C4-2B (cell line): ENCODE results near the gene MYD88.

Experiments used
- ZFX ChIP-seq: fragments of 450-650 bp; IDR thresholded peaks from 2 replicates; pipeline ENCODE4 v1.6.1; 2017
- TF ChIP-seq, protein P1 (sequence below): fragments of 450-650 bp; conservative IDR thresholded peaks from 2 replicates; pipeline ENCODE4 v1.5.1; 2017; ENCODE audit warnings: mild to moderate bottlenecking

DNA sequence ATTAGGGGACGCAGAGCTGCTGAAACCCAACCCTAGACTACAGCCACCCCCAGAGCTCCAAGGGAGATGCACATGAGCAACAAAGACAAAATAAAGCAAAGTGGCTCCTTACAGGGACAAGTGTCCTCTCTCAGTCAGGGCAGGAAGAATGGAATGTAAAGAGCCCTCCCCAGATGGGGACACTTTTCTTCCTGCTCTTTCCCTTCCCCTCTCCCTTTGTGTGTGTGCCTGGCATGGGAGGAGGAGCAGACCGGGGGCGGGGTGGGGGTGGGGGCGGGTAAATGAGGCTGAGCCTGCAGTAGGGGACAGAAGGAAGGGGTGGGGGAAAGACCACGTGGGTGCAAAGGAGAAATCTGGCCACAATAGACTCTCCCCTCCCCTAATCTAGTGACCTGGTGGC lies 38.9 kb upstream of the MYD88 start:
- TF ChIP-seq, protein P1, sequence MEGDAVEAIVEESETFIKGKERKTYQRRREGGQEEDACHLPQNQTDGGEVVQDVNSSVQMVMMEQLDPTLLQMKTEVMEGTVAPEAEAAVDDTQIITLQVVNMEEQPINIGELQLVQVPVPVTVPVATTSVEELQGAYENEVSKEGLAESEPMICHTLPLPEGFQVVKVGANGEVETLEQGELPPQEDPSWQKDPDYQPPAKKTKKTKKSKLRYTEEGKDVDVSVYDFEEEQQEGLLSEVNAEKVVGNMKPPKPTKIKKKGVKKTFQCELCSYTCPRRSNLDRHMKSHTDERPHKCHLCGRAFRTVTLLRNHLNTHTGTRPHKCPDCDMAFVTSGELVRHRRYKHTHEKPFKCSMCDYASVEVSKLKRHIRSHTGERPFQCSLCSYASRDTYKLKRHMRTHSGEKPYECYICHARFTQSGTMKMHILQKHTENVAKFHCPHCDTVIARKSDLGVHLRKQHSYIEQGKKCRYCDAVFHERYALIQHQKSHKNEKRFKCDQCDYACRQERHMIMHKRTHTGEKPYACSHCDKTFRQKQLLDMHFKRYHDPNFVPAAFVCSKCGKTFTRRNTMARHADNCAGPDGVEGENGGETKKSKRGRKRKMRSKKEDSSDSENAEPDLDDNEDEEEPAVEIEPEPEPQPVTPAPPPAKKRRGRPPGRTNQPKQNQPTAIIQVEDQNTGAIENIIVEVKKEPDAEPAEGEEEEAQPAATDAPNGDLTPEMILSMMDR = no peak
- TF ChIP-seq ZFX = no peak
